MCF 10A (cell line): ENCODE data around the gene FGFR2. TPM values are rescaled to one million over a fixed set of nuclear protein-coding genes. Genes with fewer than 3 reads are reported as not detected.

Experiments
- BruUV-seq: library from RNA; stranded (reverse); fragments of 400-500 nt; replicated peaks from 2 replicates; lab custom pipeline; 2021; lab: Mats Ljungman, UMichigan
- CTCF ChIA-PET: fragments of 300-600 bp; sonication (Branson Sonifier 250); formaldehyde crosslinking; extraction: SDS; loops from one replicate; lab custom pipeline; 2021; ENCODE audit warnings: antibody characterized with exemption, inconsistent platforms; lab: Yijun Ruan, JAX
- POLR2A ChIA-PET: fragments of 300-600, 350-650 bp; sonication (Branson Sonifier 250); formaldehyde crosslinking; extraction: SDS; loops from one replicate; lab custom pipeline; 2020; ENCODE audit warnings: antibody characterized with exemption, inconsistent platforms; lab: Yijun Ruan, JAX
- DNase-seq: peaks from one replicate; pipeline ENCODE4 v3.0.0-alpha.2; 2018; ENCODE audit not compliant: unreplicated experiment
- H3K27ac Mint-ChIP-seq: one replicate; pipeline ENCODE4 v1.8.0; 2022; ENCODE audit warnings: mild to moderate bottlenecking, low read depth, mixed read lengths; ENCODE audit not compliant: unreplicated experiment
- H3K27me3 Mint-ChIP-seq: one replicate; pipeline ENCODE4 v1.8.0; 2022; ENCODE audit warnings: mixed read lengths; ENCODE audit not compliant: insufficient read depth, unreplicated experiment
- H3K36me3 Mint-ChIP-seq: one replicate; pipeline ENCODE4 v1.8.0; 2022; ENCODE audit warnings: mild to moderate bottlenecking, moderate library complexity, mixed read lengths; ENCODE audit not compliant: insufficient read depth, unreplicated experiment
- H3K4me1 Mint-ChIP-seq: one replicate; pipeline ENCODE4 v1.8.0; 2022; ENCODE audit warnings: mixed read lengths; ENCODE audit not compliant: insufficient read depth, unreplicated experiment
- H3K4me3 Mint-ChIP-seq: one replicate; pipeline ENCODE4 v1.8.0; 2022; ENCODE audit warnings: mild to moderate bottlenecking, moderate library complexity, mixed read lengths; ENCODE audit not compliant: unreplicated experiment
- H3K9me3 Mint-ChIP-seq: one replicate; pipeline ENCODE4 v1.8.0; 2022; ENCODE audit warnings: mixed read lengths; ENCODE audit not compliant: unreplicated experiment
- CTCF ChIP-seq: fragments of 200-600 bp; IDR thresholded peaks from one replicate; pipeline ENCODE4 v1.8.0; 2022; ENCODE audit warnings: antibody characterized with exemption, mild to moderate bottlenecking; ENCODE audit not compliant: unreplicated experiment
- intact Hi-C: fragments of 100-400 bp; cut with micrococcal nuclease; formaldehyde crosslinking; loops from 2 replicates; pipeline ENCODE4 v1.14.1; 2022
- total RNA-seq: library from RNA; stranded (reverse); gene quantifications from 2 replicates; pipeline ENCODE4 v1.2.3, GENCODE V29; 2022

FGFR2 gene
- total RNA-seq, 1 experiment from 2014 or later: 2.7 TPM

GRCh38 chr10:121597504-121598262, 561 bp downstream of the FGFR2 start:
- BruUV-seq: no TSS peak
- TF ChIP-seq CTCF: no peak
- Mint-ChIP-seq H3K27me3 (no peaks in the 10 kb centered on the region), H3K9me3 (no peaks in the 10 kb centered on the region), H3K4me3 (peak overlapping the region; percentile 76), H3K4me1 (peaks cover 5% of the 10 kb centered on the region), H3K36me3 (no peaks in the 10 kb centered on the region), H3K27ac (no peak overlapping the region)
- ChIA-PET CTCF (interaction anchor here (1.0 to 1.2 kb wide), 2 partner anchors 136 to 644 kb away, joined by 3 read pairs; no protein-coding TSS in a partner anchor), POLR2A (interaction anchor here (0.6 to 1.1 kb wide), 4 partner anchors 125 to 519 kb away, joined by 3 to 4 read pairs (median 3); no protein-coding TSS in a partner anchor)
- intact Hi-C loops: loop anchor here (5.0 kb wide), 2 partner anchors 285 to 510 kb away; no protein-coding TSS in a partner anchor
- peak; percentile 38 for DNase-seq

GRCh38 chr10:121596689-121597503, 1.3 kb downstream of the FGFR2 start:
- Mint-ChIP-seq H3K27ac (no peak overlapping the region), H3K36me3 (no peaks in the 10 kb centered on the region), H3K9me3 (no peaks in the 10 kb centered on the region), H3K27me3 (no peaks in the 10 kb centered on the region), H3K4me1 (peaks cover 5% of the 10 kb centered on the region), H3K4me3 (peak overlapping the region; percentile 76)
- ChIA-PET POLR2A (interaction anchor here (1.1 kb wide), 1 partner anchor 518 kb away, joined by 4 read pairs; no protein-coding TSS in a partner anchor), CTCF (interaction anchor here (0.6 to 1.1 kb wide), 5 partner anchors 44 to 648 kb away, joined by 3 to 4 read pairs (median 3); no protein-coding TSS in a partner anchor)
- intact Hi-C loops: loop anchor here (5.0 kb wide), 2 partner anchors 285 to 510 kb away; no protein-coding TSS in a partner anchor
- peak; percentile 67 for DNase-seq
- no peak for TF ChIP-seq CTCF
- BruUV-seq: no TSS peak

- ChIA-PET CTCF (interaction anchor here (0.6 to 1.1 kb wide), 5 partner anchors 45 to 647 kb away, joined by 3 to 4 read pairs (median 3); no protein-coding TSS in a partner anchor), POLR2A (no interaction called here)
- no peaks in the 10 kb centered on the region for H3K9me3 Mint-ChIP-seq
- BruUV-seq: no TSS peak
- TF ChIP-seq CTCF: no peak
- no peaks in the 10 kb centered on the region for H3K36me3 Mint-ChIP-seq
- H3K27me3 Mint-ChIP-seq: no peaks in the 10 kb centered on the region
- peaks cover 5% of the 10 kb centered on the region for H3K4me1 Mint-ChIP-seq
- H3K4me3 Mint-ChIP-seq: peak overlapping the region; percentile 76
- H3K27ac Mint-ChIP-seq: no peak overlapping the region
- intact Hi-C loops: loop anchor here (5.0 kb wide), 2 partner anchors 284 to 509 kb away; no protein-coding TSS in a partner anchor
- DNase-seq: no peak
These were observed 2.2 kb downstream of the FGFR2 start for GRCh38 chr10:121595806-121596688.
